ENCODE data around the gene GAD1. TPM values are rescaled to one million over a fixed set of nuclear protein-coding genes. Genes with fewer than 3 reads are reported as not detected.

Gene GAD1
- total RNA-seq, 1 experiment from 2014 or later, result 11.2 TPM

GRCh38 chr2:170827841-170828532 is 11.3 kb downstream of the GAD1 start:
- CTCF ChIA-PET, result no interaction called here
- intact Hi-C loops (cut with micrococcal nuclease; ENCODE audit: unreplicated experiment), result no loop called here
- TF ChIP-seq CTCF (IDR thresholded peaks at IDR 0.05; ENCODE audit: unreplicated experiment), result no peak
- Mint-ChIP-seq H3K9me3 (ENCODE audit: low read depth, unreplicated experiment) (no peaks in the 10 kb centered on the region), H3K4me1 (ENCODE audit: low read depth, unreplicated experiment) (no peaks in the 10 kb centered on the region), H3K36me3 (ENCODE audit: insufficient read depth, unreplicated experiment) (peaks cover 3% of the 10 kb centered on the region), H3K27ac (ENCODE audit: unreplicated experiment) (no peak overlapping the region), H3K27me3 (ENCODE audit: unreplicated experiment) (peaks cover 3% of the 10 kb centered on the region), H3K4me3 (ENCODE audit: low read depth, unreplicated experiment) (no peak overlapping the region)
- BruUV-seq (replicated peaks), result no TSS peak
- no peak for DNase-seq

- TF ChIP-seq CTCF (IDR thresholded peaks at IDR 0.05; ENCODE audit: unreplicated experiment), result no peak
- intact Hi-C loops (cut with micrococcal nuclease; ENCODE audit: unreplicated experiment), result no loop called here
- CTCF ChIA-PET, result no interaction called here
- BruUV-seq (replicated peaks), result no TSS peak
- no peaks in the 10 kb centered on the region for H3K4me1 Mint-ChIP-seq (ENCODE audit: low read depth, unreplicated experiment)
- no peaks in the 10 kb centered on the region for H3K9me3 Mint-ChIP-seq (ENCODE audit: low read depth, unreplicated experiment)
- no peak overlapping the region for H3K27ac Mint-ChIP-seq (ENCODE audit: unreplicated experiment)
- H3K36me3 Mint-ChIP-seq (ENCODE audit: insufficient read depth, unreplicated experiment), result no peaks in the 10 kb centered on the region
- no peak for DNase-seq
- no peaks in the 10 kb centered on the region for H3K27me3 Mint-ChIP-seq (ENCODE audit: unreplicated experiment)
- no peak overlapping the region for H3K4me3 Mint-ChIP-seq (ENCODE audit: low read depth, unreplicated experiment)
These were observed 11.8 kb downstream of the GAD1 start for GRCh38 chr2:170828533-170828916.

- no peaks in the 10 kb centered on the region for H3K27me3 Mint-ChIP-seq (ENCODE audit: unreplicated experiment)
These were observed 12.3 kb downstream of the GAD1 start for GRCh38 chr2:170829036-170829435.

GRCh38 chr2:170830166-170830565 is 13.5 kb downstream of the GAD1 start:
- no peak overlapping the region for H3K27ac Mint-ChIP-seq (ENCODE audit: unreplicated experiment)
- CTCF ChIA-PET, result no interaction called here
- H3K4me1 Mint-ChIP-seq (ENCODE audit: low read depth, unreplicated experiment), result no peaks in the 10 kb centered on the region
- no peaks in the 10 kb centered on the region for H3K27me3 Mint-ChIP-seq (ENCODE audit: unreplicated experiment)
- intact Hi-C loops (cut with micrococcal nuclease; ENCODE audit: unreplicated experiment), result no loop called here
- H3K4me3 Mint-ChIP-seq (ENCODE audit: low read depth, unreplicated experiment), result no peak overlapping the region
- H3K9me3 Mint-ChIP-seq (ENCODE audit: low read depth, unreplicated experiment), result no peaks in the 10 kb centered on the region
- no peaks in the 10 kb centered on the region for H3K36me3 Mint-ChIP-seq (ENCODE audit: insufficient read depth, unreplicated experiment)
- no peak for DNase-seq
- BruUV-seq (replicated peaks), result no TSS peak
- no peak for TF ChIP-seq CTCF (IDR thresholded peaks at IDR 0.05; ENCODE audit: unreplicated experiment)

More at GRCh38 chr2:170829036-170829435, 12.3 kb downstream of the GAD1 start:
- no peak for DNase-seq
- Mint-ChIP-seq H3K36me3 (ENCODE audit: insufficient read depth, unreplicated experiment) (no peaks in the 10 kb centered on the region), H3K27ac (ENCODE audit: unreplicated experiment) (no peak overlapping the region), H3K9me3 (ENCODE audit: low read depth, unreplicated experiment) (no peaks in the 10 kb centered on the region), H3K4me1 (ENCODE audit: low read depth, unreplicated experiment) (no peaks in the 10 kb centered on the region), H3K4me3 (ENCODE audit: low read depth, unreplicated experiment) (no peak overlapping the region)
- BruUV-seq (replicated peaks), result no TSS peak
- CTCF ChIA-PET, result no interaction called here
- intact Hi-C loops (cut with micrococcal nuclease; ENCODE audit: unreplicated experiment), result no loop called here
- no peak for TF ChIP-seq CTCF (IDR thresholded peaks at IDR 0.05; ENCODE audit: unreplicated experiment)

Measured in Calu3 (cell line).